SU-DHL-6 (cell line): Measurements from ENCODE around the gene SCAPER.

Source experiments
- EZH2phosphoT487 ChIP-seq: fragments of 200-600 bp; sonication (generic), shearing (Covaris generic); conservative IDR thresholded peaks from 2 replicates; pipeline ENCODE4 v1.6.1; 2018; ENCODE audit warnings: mild to moderate bottlenecking, antibody characterized with exemption, low read length, moderate library complexity, mixed read lengths
- TF ChIP-seq, protein P1 (sequence below): fragments of 200-600 bp; sonication (generic); IDR thresholded peaks from one replicate; pipeline ENCODE4 v1.5.1; 2017; ENCODE audit warnings: antibody characterized with exemption, mild to moderate bottlenecking, low read length, moderate library complexity; ENCODE audit not compliant: insufficient read depth, poor library complexity, severe bottlenecking

DNA sequence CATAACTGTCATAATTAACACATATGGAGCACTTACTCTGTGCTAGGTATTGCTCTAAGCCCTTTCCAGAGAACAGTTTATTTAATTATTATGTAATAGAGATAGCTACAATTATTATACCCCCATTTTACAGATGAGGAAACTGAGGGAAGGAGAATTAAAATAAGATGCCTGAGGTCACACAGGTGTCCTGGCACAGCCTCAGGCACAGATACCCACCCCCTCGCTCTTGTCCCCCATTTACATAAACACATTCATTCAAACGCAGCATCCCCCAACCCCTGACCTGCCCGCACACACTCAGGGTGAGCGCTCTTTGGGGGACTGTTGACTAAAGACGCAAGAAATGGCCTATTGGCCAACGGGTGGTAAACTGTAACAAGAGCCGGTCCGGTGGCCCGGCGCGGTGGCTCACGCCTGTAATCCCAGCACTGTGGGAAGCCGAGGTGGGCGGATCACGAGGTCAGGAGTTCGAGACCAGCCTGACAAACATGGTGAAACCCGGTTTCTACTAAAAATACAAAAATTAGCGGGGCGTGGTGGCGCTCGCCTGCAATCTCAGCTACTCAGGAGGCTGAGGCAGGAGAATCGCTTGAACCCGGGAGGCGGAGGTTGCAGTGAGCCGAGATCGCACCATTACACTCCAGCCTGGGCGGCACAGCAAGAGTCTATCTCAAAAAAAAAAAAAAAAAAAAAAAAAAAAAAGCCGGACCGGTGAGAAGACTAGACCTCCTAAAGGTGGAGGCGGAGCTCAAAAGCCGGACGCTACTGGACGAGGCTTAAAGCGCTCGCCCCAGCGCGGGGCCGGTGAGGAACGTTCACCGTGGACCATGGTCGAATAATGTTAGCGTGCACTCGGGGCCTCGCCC is 570.5 kb downstream of the SCAPER start:
- TF ChIP-seq, protein P1, sequence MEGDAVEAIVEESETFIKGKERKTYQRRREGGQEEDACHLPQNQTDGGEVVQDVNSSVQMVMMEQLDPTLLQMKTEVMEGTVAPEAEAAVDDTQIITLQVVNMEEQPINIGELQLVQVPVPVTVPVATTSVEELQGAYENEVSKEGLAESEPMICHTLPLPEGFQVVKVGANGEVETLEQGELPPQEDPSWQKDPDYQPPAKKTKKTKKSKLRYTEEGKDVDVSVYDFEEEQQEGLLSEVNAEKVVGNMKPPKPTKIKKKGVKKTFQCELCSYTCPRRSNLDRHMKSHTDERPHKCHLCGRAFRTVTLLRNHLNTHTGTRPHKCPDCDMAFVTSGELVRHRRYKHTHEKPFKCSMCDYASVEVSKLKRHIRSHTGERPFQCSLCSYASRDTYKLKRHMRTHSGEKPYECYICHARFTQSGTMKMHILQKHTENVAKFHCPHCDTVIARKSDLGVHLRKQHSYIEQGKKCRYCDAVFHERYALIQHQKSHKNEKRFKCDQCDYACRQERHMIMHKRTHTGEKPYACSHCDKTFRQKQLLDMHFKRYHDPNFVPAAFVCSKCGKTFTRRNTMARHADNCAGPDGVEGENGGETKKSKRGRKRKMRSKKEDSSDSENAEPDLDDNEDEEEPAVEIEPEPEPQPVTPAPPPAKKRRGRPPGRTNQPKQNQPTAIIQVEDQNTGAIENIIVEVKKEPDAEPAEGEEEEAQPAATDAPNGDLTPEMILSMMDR: no peak
- TF ChIP-seq EZH2phosphoT487: no peak
